Measurements from ENCODE around the gene PARD3B.

The PARD3B gene

DNA sequence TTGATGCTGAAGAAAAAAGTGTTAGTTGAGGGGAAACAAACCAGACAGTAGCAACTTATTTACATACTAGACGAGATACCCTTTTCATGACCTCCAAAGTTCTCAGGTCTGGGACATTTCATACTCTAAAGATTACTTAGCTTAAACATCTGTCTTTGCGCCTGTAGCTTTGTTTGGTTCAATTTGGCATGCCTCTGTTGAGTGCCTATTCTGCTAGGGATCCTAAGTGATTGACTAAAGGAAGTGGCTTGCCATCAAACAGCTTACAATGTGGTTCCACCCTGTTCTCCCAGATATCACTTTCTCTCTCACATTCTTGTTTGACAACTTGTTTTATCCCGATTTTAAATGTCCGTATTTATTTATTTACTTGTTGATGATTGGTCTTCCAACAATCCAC, 488.8 kb downstream of the PARD3B start:
- DNase-seq (ENCODE audit: insufficient read length, low spot score) (no peak), FAIRE-seq (no peak)
- no peak for TF ChIP-seq PAX5 (IDR thresholded peaks at IDR 0.05; ENCODE audit: insufficient read depth, low read length, severe bottlenecking)
- no peak for TF ChIP-seq POLR2A (IDR thresholded peaks at IDR 0.05; ENCODE audit: low read depth, low read length)
- no peak for TF ChIP-seq TAF1 (IDR thresholded peaks at IDR 0.05; ENCODE audit: low read depth, low read length)
- TF ChIP-seq POLR2AphosphoS5 (IDR thresholded peaks at IDR 0.05; ENCODE audit: low read depth, low read length): no peak
- TF ChIP-seq POU2F2 (IDR thresholded peaks at IDR 0.05; ENCODE audit: low read depth, low read length): no peak
- TF ChIP-seq SPI1 (IDR thresholded peaks at IDR 0.05; ENCODE audit: low read depth, low read length): no peak

- no peak for FAIRE-seq
- TF ChIP-seq POU2F2 (IDR thresholded peaks at IDR 0.05; ENCODE audit: low read depth, low read length) (no peak), SPI1 (IDR thresholded peaks at IDR 0.05; ENCODE audit: low read depth, low read length) (no peak), POLR2A (IDR thresholded peaks at IDR 0.05; ENCODE audit: low read depth, low read length) (no peak), TAF1 (IDR thresholded peaks at IDR 0.05; ENCODE audit: low read depth, low read length) (no peak), POLR2AphosphoS5 (IDR thresholded peaks at IDR 0.05; ENCODE audit: low read depth, low read length) (no peak), PAX5 (IDR thresholded peaks at IDR 0.05; ENCODE audit: insufficient read depth, low read length, severe bottlenecking) (no peak)
- no peak for DNase-seq (ENCODE audit: insufficient read length, low spot score)
Observed at GRCh38 chr2:205040323-205040722, 495.0 kb downstream of the PARD3B start.

DNA sequence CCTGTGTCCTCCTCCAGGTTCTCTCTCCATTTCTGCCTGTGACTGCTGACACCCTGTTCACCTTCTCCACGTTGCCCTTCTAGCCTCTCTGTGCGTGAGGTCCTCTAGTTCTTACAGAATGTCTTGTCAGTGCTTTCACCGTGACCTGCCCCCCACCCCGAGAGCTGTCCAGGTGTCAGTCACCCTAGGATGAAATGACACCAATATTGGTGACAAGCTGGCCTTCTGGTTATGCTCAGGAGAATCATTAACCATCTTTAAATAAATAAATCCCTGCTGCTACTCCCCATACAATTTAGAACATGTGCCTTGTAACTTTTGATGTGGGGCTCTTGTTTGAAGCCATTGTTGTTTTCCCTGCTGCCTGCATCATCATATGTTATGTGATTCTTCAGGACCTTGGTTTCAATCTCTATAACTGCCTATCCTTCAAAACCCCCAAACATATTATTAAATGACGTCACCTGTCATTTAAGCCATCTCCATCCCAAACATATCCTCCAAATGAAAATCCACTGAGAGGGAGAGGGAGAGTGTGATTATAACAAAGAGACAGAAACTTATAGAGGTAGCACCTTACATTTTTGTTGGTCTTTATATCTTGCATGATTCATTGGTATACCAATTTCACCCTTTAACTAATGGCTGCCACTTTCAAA, 496.3 kb downstream of the PARD3B start:
- TF ChIP-seq SPI1 (IDR thresholded peaks at IDR 0.05; ENCODE audit: low read depth, low read length): no peak
- TF ChIP-seq POLR2AphosphoS5 (IDR thresholded peaks at IDR 0.05; ENCODE audit: low read depth, low read length): no peak
- TF ChIP-seq POLR2A (IDR thresholded peaks at IDR 0.05; ENCODE audit: low read depth, low read length): no peak
- no peak for TF ChIP-seq PAX5 (IDR thresholded peaks at IDR 0.05; ENCODE audit: insufficient read depth, low read length, severe bottlenecking)
- FAIRE-seq: no peak
- no peak for DNase-seq (ENCODE audit: insufficient read length, low spot score)

DNA sequence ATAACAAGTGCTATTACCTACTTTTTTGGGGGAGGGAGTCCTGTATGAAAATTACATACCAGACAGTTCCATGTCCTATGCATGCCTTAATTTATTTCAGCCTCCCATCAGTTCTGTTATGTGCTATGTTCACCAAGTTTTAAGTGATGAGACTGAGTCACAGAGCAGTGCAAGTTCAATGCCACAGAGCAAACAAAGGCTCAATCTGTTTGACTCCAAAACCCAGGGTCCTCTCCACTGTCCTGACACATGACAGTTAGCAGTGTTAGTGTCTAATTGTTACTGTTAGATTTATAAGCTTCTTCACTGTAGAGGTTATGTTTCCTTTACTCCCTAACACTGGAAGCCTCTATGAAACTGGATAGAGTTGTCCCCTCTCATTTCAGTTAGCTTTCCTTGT, 498.0 kb downstream of the PARD3B start:
- FAIRE-seq (no peak), DNase-seq (ENCODE audit: insufficient read length, low spot score) (no peak)
- no peak for TF ChIP-seq POLR2AphosphoS5 (IDR thresholded peaks at IDR 0.05; ENCODE audit: low read depth, low read length)
- no peak for TF ChIP-seq TAF1 (IDR thresholded peaks at IDR 0.05; ENCODE audit: low read depth, low read length)
- TF ChIP-seq POU2F2 (IDR thresholded peaks at IDR 0.05; ENCODE audit: low read depth, low read length): no peak
- TF ChIP-seq PAX5 (IDR thresholded peaks at IDR 0.05; ENCODE audit: insufficient read depth, low read length, severe bottlenecking): no peak
- TF ChIP-seq SPI1 (IDR thresholded peaks at IDR 0.05; ENCODE audit: low read depth, low read length): no peak
- no peak for TF ChIP-seq POLR2A (IDR thresholded peaks at IDR 0.05; ENCODE audit: low read depth, low read length)

DNA sequence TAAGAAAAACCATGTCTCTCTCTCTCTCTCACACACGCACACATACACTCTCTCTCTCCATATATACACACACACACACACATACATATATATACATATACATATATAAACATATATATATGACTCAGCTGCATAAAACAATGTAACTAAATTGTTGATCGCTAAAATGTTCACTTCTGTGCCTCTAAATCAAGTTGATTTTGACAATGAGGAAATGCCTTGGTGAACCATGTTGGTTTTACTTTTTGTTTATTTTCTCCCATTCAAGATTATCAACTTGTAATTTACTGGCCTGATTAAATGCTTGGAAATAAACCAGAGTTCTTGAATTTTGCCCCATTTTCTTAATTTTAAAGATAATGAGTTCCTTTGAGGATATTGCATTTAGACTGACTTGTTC, 500.4 kb downstream of the PARD3B start:
- no peak for FAIRE-seq
- DNase-seq (ENCODE audit: insufficient read length, low spot score): no peak
- TF ChIP-seq POU2F2 (IDR thresholded peaks at IDR 0.05; ENCODE audit: low read depth, low read length): no peak
- TF ChIP-seq SPI1 (IDR thresholded peaks at IDR 0.05; ENCODE audit: low read depth, low read length): no peak
- TF ChIP-seq POLR2A (IDR thresholded peaks at IDR 0.05; ENCODE audit: low read depth, low read length): no peak
- TF ChIP-seq POLR2AphosphoS5 (IDR thresholded peaks at IDR 0.05; ENCODE audit: low read depth, low read length): no peak
- TF ChIP-seq TAF1 (IDR thresholded peaks at IDR 0.05; ENCODE audit: low read depth, low read length): no peak
- TF ChIP-seq PAX5 (IDR thresholded peaks at IDR 0.05; ENCODE audit: insufficient read depth, low read length, severe bottlenecking): no peak

DNA sequence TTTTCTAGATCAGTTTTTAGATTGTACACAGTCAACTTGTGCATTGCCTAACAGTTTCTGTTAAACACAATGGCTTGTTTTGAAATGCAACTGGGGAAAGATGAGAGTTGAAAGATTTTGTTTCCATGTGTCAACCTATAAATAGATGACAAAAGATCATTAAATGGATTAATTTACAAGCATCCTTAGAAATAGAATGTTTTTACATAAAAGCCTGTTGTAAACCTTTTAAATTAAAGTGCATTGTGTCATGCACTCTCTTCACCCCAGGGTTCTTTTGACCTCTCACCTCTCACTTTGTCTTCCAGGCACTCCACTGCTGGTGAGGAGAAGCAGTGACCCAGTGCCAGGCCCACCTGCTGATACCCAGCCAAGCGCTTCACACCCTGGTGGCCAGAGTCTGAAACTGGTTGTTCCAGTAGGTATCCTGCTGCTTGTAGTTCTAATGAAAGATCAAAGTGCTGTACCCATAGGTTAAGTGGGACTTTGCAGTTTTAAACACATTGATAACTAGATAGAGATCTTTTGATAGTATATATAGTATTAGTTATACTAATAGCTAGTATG, 502.1 kb downstream of the PARD3B start:
- TF ChIP-seq POU2F2 (IDR thresholded peaks at IDR 0.05; ENCODE audit: low read depth, low read length) (no peak), TAF1 (IDR thresholded peaks at IDR 0.05; ENCODE audit: low read depth, low read length) (no peak), POLR2A (IDR thresholded peaks at IDR 0.05; ENCODE audit: low read depth, low read length) (no peak), SPI1 (IDR thresholded peaks at IDR 0.05; ENCODE audit: low read depth, low read length) (no peak), PAX5 (IDR thresholded peaks at IDR 0.05; ENCODE audit: insufficient read depth, low read length, severe bottlenecking) (no peak)
- FAIRE-seq (no peak), DNase-seq (ENCODE audit: insufficient read length, low spot score) (no peak)

DNA sequence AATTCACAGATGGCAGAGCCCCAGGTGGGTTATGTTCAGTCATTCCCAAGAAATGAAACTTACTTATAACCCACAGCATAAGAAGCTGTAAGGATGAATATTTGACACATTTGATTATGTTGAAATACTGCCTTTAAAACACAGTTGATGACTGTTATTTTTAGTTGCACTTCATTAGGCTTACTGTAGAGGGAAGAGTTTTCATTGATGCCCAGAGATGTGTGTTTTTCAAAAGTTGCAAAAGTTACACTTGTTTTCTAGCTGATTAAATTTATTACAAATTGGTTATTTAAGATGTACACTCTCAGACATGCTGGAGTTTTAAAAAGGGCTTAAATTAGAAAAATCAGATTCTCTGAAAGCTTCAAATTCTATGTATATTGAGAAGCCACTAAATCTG, 506.1 kb downstream of the PARD3B start:
- TF ChIP-seq POLR2AphosphoS5 (IDR thresholded peaks at IDR 0.05; ENCODE audit: low read depth, low read length) (no peak), TAF1 (IDR thresholded peaks at IDR 0.05; ENCODE audit: low read depth, low read length) (no peak), PAX5 (IDR thresholded peaks at IDR 0.05; ENCODE audit: insufficient read depth, low read length, severe bottlenecking) (no peak), POU2F2 (IDR thresholded peaks at IDR 0.05; ENCODE audit: low read depth, low read length) (no peak), SPI1 (IDR thresholded peaks at IDR 0.05; ENCODE audit: low read depth, low read length) (no peak), POLR2A (IDR thresholded peaks at IDR 0.05; ENCODE audit: low read depth, low read length) (no peak)
- FAIRE-seq: no peak

GRCh38 chr2:205052781-205053180, 507.5 kb downstream of the PARD3B start:
- FAIRE-seq (no peak), DNase-seq (ENCODE audit: insufficient read length, low spot score) (no peak)
- TF ChIP-seq POU2F2 (IDR thresholded peaks at IDR 0.05; ENCODE audit: low read depth, low read length): no peak
- TF ChIP-seq SPI1 (IDR thresholded peaks at IDR 0.05; ENCODE audit: low read depth, low read length): no peak
- TF ChIP-seq PAX5 (IDR thresholded peaks at IDR 0.05; ENCODE audit: insufficient read depth, low read length, severe bottlenecking): no peak
- TF ChIP-seq POLR2A (IDR thresholded peaks at IDR 0.05; ENCODE audit: low read depth, low read length): no peak
- TF ChIP-seq TAF1 (IDR thresholded peaks at IDR 0.05; ENCODE audit: low read depth, low read length): no peak
- no peak for TF ChIP-seq POLR2AphosphoS5 (IDR thresholded peaks at IDR 0.05; ENCODE audit: low read depth, low read length)

More for the DNA sequence above, 506.1 kb downstream of the PARD3B start:
- DNase-seq (ENCODE audit: insufficient read length, low spot score): no peak

- DNase-seq (ENCODE audit: insufficient read length, low spot score): no peak
- FAIRE-seq: no peak
- TF ChIP-seq POLR2AphosphoS5 (IDR thresholded peaks at IDR 0.05; ENCODE audit: low read depth, low read length) (no peak), POU2F2 (IDR thresholded peaks at IDR 0.05; ENCODE audit: low read depth, low read length) (no peak), TAF1 (IDR thresholded peaks at IDR 0.05; ENCODE audit: low read depth, low read length) (no peak), POLR2A (IDR thresholded peaks at IDR 0.05; ENCODE audit: low read depth, low read length) (no peak), PAX5 (IDR thresholded peaks at IDR 0.05; ENCODE audit: insufficient read depth, low read length, severe bottlenecking) (no peak), SPI1 (IDR thresholded peaks at IDR 0.05; ENCODE audit: low read depth, low read length) (no peak)
Observed at GRCh38 chr2:205053827-205054410, 508.6 kb downstream of the PARD3B start.

Data from GM12891 (cell line).